HG02840 (cell line): ENCODE measurements around the gene ARVCF.

Experiments
- ATAC-seq: cut with Tn5 transposase; IDR thresholded peaks from one replicate; pipeline ENCODE4 v1.9.1; 2021; ENCODE audit warnings: mild to moderate bottlenecking, moderate library complexity, moderate number of reproducible peaks; ENCODE audit not compliant: unreplicated experiment, low FRiP score

Gene ARVCF

GRCh38 chr22:20033045-20033706 is 16.6 kb upstream of the ARVCF start:
- ATAC-seq: no peak

GRCh38 chr22:20032407-20032991 is 15.9 kb upstream of the ARVCF start:
- no peak for ATAC-seq

GRCh38 chr22:20031732-20032406 is 15.2 kb upstream of the ARVCF start:
- ATAC-seq: no peak

- ATAC-seq: no peak
These were observed 13.1 kb upstream of the ARVCF start for GRCh38 chr22:20029550-20030225.

- ATAC-seq: no peak
These were observed 12.4 kb upstream of the ARVCF start for GRCh38 chr22:20028855-20029549.

GRCh38 chr22:20027966-20028854 is 11.6 kb upstream of the ARVCF start:
- no peak for ATAC-seq

GRCh38 chr22:20026996-20027601 is 10.5 kb upstream of the ARVCF start:
- no peak for ATAC-seq

GRCh38 chr22:20026204-20026908 is 9.7 kb upstream of the ARVCF start:
- no peak for ATAC-seq

- ATAC-seq: no peak
These were observed 9.0 kb upstream of the ARVCF start for GRCh38 chr22:20025401-20026203.

GRCh38 chr22:20024650-20025397 is 8.2 kb upstream of the ARVCF start:
- no peak for ATAC-seq

GRCh38 chr22:20024225-20024624 is 7.6 kb upstream of the ARVCF start:
- no peak for ATAC-seq

GRCh38 chr22:20022978-20023613 is 6.5 kb upstream of the ARVCF start:
- ATAC-seq: no peak

- ATAC-seq: no peak
These were observed 5.8 kb upstream of the ARVCF start for GRCh38 chr22:20022231-20022977.

- no peak for ATAC-seq
These were observed 4.9 kb upstream of the ARVCF start for GRCh38 chr22:20021196-20022181.
